ENCODE data around the gene SUMO2. TPM values are rescaled to one million over a fixed set of nuclear protein-coding genes. Genes with fewer than 3 reads are reported as not detected.

The SUMO2 gene
- total and polyA plus RNA-seq, 7 experiments from 2014 or later = 173 to 494 (median 247) TPM

- peaks cover 0 to 7% (median 0%) of the 10 kb centered on the region in 5 donors for H3K36me3 Mint-ChIP-seq
- Histone ChIP-seq H3K36me3 (ENCODE audit: control insufficient read depth in 2 of 3, insufficient read depth in 3 of 3, low read length in 3 of 3) (peaks cover 0 to 14% (median 0%) of the 10 kb centered on the region in 3 experiments), H3K9me3 (ENCODE audit: control insufficient read depth in 2 of 3, low read length in 3 of 3) (no peaks in the 10 kb centered on the region), H3K27me3 (ENCODE audit: control insufficient read depth in 2 of 2, insufficient read depth in 2 of 2, low read length in 2 of 2) (no peaks in the 10 kb centered on the region), H3K4me3 (ENCODE audit: low read length) (peak within 1 kb of the TSS; percentile 71), H3K27ac (ENCODE audit: low read depth, low read length) (peak within 1 kb of the TSS; percentile 84), H3K4me1 (ENCODE audit: control insufficient read depth in 2 of 2, insufficient read depth in 2 of 2, low read length in 2 of 2) (peaks cover 5 to 7% of the 10 kb centered on the region in 2 donors)
- H3K4me1 Mint-ChIP-seq = peaks cover 7 to 23% (median 10%) of the 10 kb centered on the region in 7 donors
- H3K9me3 Mint-ChIP-seq = no peaks in the 10 kb centered on the region
- peak within 1 kb of the TSS; percentile 79 to 93 (median 88) for H3K4me3 Mint-ChIP-seq
- no peaks in the 10 kb centered on the region for H3K27me3 Mint-ChIP-seq
- peak within 1 kb of the TSS; percentile 76 to 93 (median 88) for H3K27ac Mint-ChIP-seq
- ChIA-PET POLR2A (interaction anchor here (0.6 to 2.4 kb wide), 15 partner anchors 9 to 385 kb away, joined by 3 to 14 read pairs (median 5); partner anchors contain the start of genes ARMC7, JPT1, SUMO2 and TSEN54), CTCF (interaction anchor here (0.6 to 3.7 kb wide), 17 partner anchors 10 to 170 kb away, joined by 3 to 41 read pairs (median 4); no protein-coding TSS in a partner anchor)
- DNase-seq (peak; percentile 32 to 82 (median 50)), ATAC-seq (peak; percentile 85)
- intact Hi-C loops (cut with micrococcal nuclease) = loop anchor here (1.0 to 5.0 kb wide), 7 partner anchors 17 to 51 kb away; partner anchors contain the start of genes JPT1 (in 2 of the 2), SUMO2 (in 2 of the 2) and ARMC7 (in 1 of the 2)
Measured at GRCh38 chr17:75131278-75132017, 51.3 kb downstream of the SUMO2 start, which contains the start of gene NT5C. Gene NT5C (minus strand): TSS chr17:75131742. CDS start chr17:75131707, 35 bp downstream.

GRCh38 chr17:75130632-75131277, 52.0 kb downstream of the SUMO2 start:
- Mint-ChIP-seq H3K27me3 (no peaks in the 10 kb centered on the region), H3K9me3 (no peaks in the 10 kb centered on the region), H3K4me3 (peak overlapping the region; percentile 79 to 93 (median 88)), H3K36me3 (peaks cover 0 to 7% (median 0%) of the 10 kb centered on the region in 5 donors), H3K27ac (peak overlapping the region; percentile 76 to 93 (median 88)), H3K4me1 (peaks cover 14 to 30% (median 17%) of the 10 kb centered on the region in 7 donors)
- Histone ChIP-seq H3K27me3 (ENCODE audit: control insufficient read depth in 2 of 2, insufficient read depth in 2 of 2, low read length in 2 of 2) (no peaks in the 10 kb centered on the region), H3K4me3 (ENCODE audit: low read length) (peak overlapping the region; percentile 71), H3K36me3 (ENCODE audit: control insufficient read depth in 2 of 3, insufficient read depth in 3 of 3, low read length in 3 of 3) (peaks cover 0 to 14% (median 0%) of the 10 kb centered on the region in 3 experiments), H3K9me3 (ENCODE audit: control insufficient read depth in 2 of 3, low read length in 3 of 3) (no peaks in the 10 kb centered on the region), H3K27ac (ENCODE audit: low read depth, low read length) (peak overlapping the region; percentile 84), H3K4me1 (ENCODE audit: control insufficient read depth in 2 of 2, insufficient read depth in 2 of 2, low read length in 2 of 2) (peaks cover 5 to 12% of the 10 kb centered on the region in 2 donors)
- POLR2A ChIA-PET = interaction anchor here (0.6 to 2.4 kb wide), 14 partner anchors 9 to 386 kb away, joined by 3 to 14 read pairs (median 5); partner anchors contain the start of genes ARMC7, JPT1, SUMO2 and TSEN54
- CTCF ChIA-PET = interaction anchor here (0.6 to 3.7 kb wide), 17 partner anchors 9 to 169 kb away, joined by 3 to 41 read pairs (median 4); no protein-coding TSS in a partner anchor
- DNase-seq = peak; percentile 16 to 51 (median 40)
- intact Hi-C loops (cut with micrococcal nuclease) = loop anchor here (1.0 to 5.0 kb wide), 8 partner anchors 16 to 169 kb away; partner anchors contain the start of genes JPT1 (in 2 of the 2), SUMO2 (in 2 of the 2) and ARMC7 (in 1 of the 2)
- ATAC-seq = peak; percentile 72

- Mint-ChIP-seq H3K27me3 (no peaks in the 10 kb centered on the region), H3K9me3 (no peaks in the 10 kb centered on the region), H3K36me3 (peaks cover 0 to 9% (median 0%) of the 10 kb centered on the region in 5 donors), H3K4me1 (peaks cover 16 to 34% (median 22%) of the 10 kb centered on the region in 7 donors), H3K4me3 (peak overlapping the region; percentile 46 to 91 (median 87)), H3K27ac (peak overlapping the region in 8 of 9 donors; percentile 76 to 93 (median 88))
- Histone ChIP-seq H3K9me3 (ENCODE audit: control insufficient read depth in 2 of 3, low read length in 3 of 3) (no peaks in the 10 kb centered on the region), H3K36me3 (ENCODE audit: control insufficient read depth in 2 of 3, insufficient read depth in 3 of 3, low read length in 3 of 3) (peaks cover 0 to 14% (median 0%) of the 10 kb centered on the region in 3 experiments), H3K27ac (ENCODE audit: low read depth, low read length) (peak overlapping the region; percentile 84), H3K4me3 (ENCODE audit: low read length) (peak overlapping the region; percentile 71), H3K4me1 (ENCODE audit: control insufficient read depth in 2 of 2, insufficient read depth in 2 of 2, low read length in 2 of 2) (peaks cover 5 to 13% of the 10 kb centered on the region in 2 donors), H3K27me3 (ENCODE audit: control insufficient read depth in 2 of 2, insufficient read depth in 2 of 2, low read length in 2 of 2) (no peaks in the 10 kb centered on the region)
- no peak for ATAC-seq
- ChIA-PET CTCF (interaction anchor here (0.7 to 3.7 kb wide), 8 partner anchors 9 to 169 kb away, joined by 3 to 41 read pairs (median 4); no protein-coding TSS in a partner anchor), POLR2A (interaction anchor here (1.0 to 2.4 kb wide), 10 partner anchors 8 to 387 kb away, joined by 3 to 12 read pairs (median 5); partner anchors contain the start of genes ARMC7, JPT1, SUMO2 and TSEN54)
- no peak for DNase-seq
- intact Hi-C loops (cut with micrococcal nuclease) = loop anchor here (1.0 to 5.0 kb wide), 4 partner anchors 42 to 169 kb away; partner anchors contain the start of gene SUMO2 (in 2 of the 2)
Measured at GRCh38 chr17:75130059-75130631, 52.6 kb downstream of the SUMO2 start.

- ATAC-seq (no peak), DNase-seq (no peak)
- Histone ChIP-seq H3K27ac (ENCODE audit: low read depth, low read length) (no peak overlapping the region), H3K27me3 (ENCODE audit: control insufficient read depth in 2 of 2, insufficient read depth in 2 of 2, low read length in 2 of 2) (no peaks in the 10 kb centered on the region), H3K36me3 (ENCODE audit: control insufficient read depth in 2 of 3, insufficient read depth in 3 of 3, low read length in 3 of 3) (peaks cover 0 to 14% (median 0%) of the 10 kb centered on the region in 3 experiments), H3K4me3 (ENCODE audit: low read length) (no peak overlapping the region), H3K4me1 (ENCODE audit: control insufficient read depth in 2 of 2, insufficient read depth in 2 of 2, low read length in 2 of 2) (peaks cover 5 to 17% of the 10 kb centered on the region in 2 donors), H3K9me3 (ENCODE audit: control insufficient read depth in 2 of 3, low read length in 3 of 3) (no peaks in the 10 kb centered on the region)
- intact Hi-C loops (cut with micrococcal nuclease) = no loop called here
- Mint-ChIP-seq H3K36me3 (peaks cover 0 to 9% (median 0%) of the 10 kb centered on the region in 5 donors), H3K9me3 (no peaks in the 10 kb centered on the region), H3K27me3 (no peaks in the 10 kb centered on the region), H3K4me1 (peaks cover 22 to 37% (median 27%) of the 10 kb centered on the region in 7 donors), H3K27ac (peak overlapping the region in 4 of 9 donors; percentile 10 to 68 (median 36)), H3K4me3 (peak overlapping the region in 6 of 10 donors; percentile 40 to 88 (median 46))
- CTCF ChIA-PET = interaction anchor here (0.7 to 3.7 kb wide), 4 partner anchors 15 to 91 kb away, joined by 4 to 41 read pairs (median 8); no protein-coding TSS in a partner anchor
- POLR2A ChIA-PET = interaction anchor here (1.8 to 1.9 kb wide), 2 partner anchors 15 to 19 kb away, joined by 5 to 12 read pairs; partner anchors contain the start of gene ARMC7
Measured at GRCh38 chr17:75129576-75129975, 53.2 kb downstream of the SUMO2 start.

- Mint-ChIP-seq H3K27me3 (no peaks in the 10 kb centered on the region), H3K27ac (no peak overlapping the region), H3K9me3 (no peaks in the 10 kb centered on the region), H3K4me1 (peaks cover 28 to 43% (median 34%) of the 10 kb centered on the region in 7 donors), H3K36me3 (peaks cover 0 to 16% (median 0%) of the 10 kb centered on the region in 5 donors), H3K4me3 (peak overlapping the region in 2 of 10 donors; percentile 26 to 88)
- POLR2A ChIA-PET = interaction anchor here (1.8 kb wide), 1 partner anchor 15 kb away, joined by 5 read pairs; no protein-coding TSS in a partner anchor
- Histone ChIP-seq H3K4me3 (ENCODE audit: low read length) (no peak overlapping the region), H3K27me3 (ENCODE audit: control insufficient read depth in 2 of 2, insufficient read depth in 2 of 2, low read length in 2 of 2) (no peaks in the 10 kb centered on the region), H3K36me3 (ENCODE audit: control insufficient read depth in 2 of 3, insufficient read depth in 3 of 3, low read length in 3 of 3) (peaks cover 0 to 14% (median 0%) of the 10 kb centered on the region in 3 experiments), H3K4me1 (ENCODE audit: control insufficient read depth in 2 of 2, insufficient read depth in 2 of 2, low read length in 2 of 2) (peaks cover 8 to 23% of the 10 kb centered on the region in 2 donors), H3K27ac (ENCODE audit: low read depth, low read length) (no peak overlapping the region), H3K9me3 (ENCODE audit: control insufficient read depth in 2 of 3, low read length in 3 of 3) (no peaks in the 10 kb centered on the region)
- no peak for ATAC-seq
- intact Hi-C loops (cut with micrococcal nuclease) = no loop called here
- CTCF ChIA-PET = interaction anchor here (3.7 kb wide), 1 partner anchor 14 kb away, joined by 41 read pairs; no protein-coding TSS in a partner anchor
- DNase-seq = no peak
Measured at GRCh38 chr17:75128694-75129505, 53.9 kb downstream of the SUMO2 start.

All from naive thymus-derived CD4-positive, alpha-beta T cell (primary cell).